ENCODE measurements around the gene LGALSL.

LGALSL gene

DNA sequence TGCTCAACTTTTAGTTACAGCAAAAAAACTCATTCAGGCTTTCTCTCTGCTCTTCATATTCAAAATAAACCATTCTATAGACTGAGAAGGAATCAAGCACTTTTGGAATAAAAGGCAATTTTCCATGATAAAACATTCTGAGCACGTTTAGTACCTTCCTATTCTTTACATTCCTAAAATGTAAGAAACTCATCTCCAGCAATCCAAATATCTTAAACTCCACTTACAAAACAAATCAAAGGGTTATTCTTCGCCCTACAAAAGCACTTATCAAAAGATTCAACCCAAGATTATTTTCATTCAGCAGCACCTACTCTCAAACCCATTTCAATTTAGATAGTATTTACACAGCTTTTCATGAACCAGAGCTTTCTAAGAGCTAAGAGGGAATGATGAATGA lies 2.9 kb upstream of the LGALSL start:
- TF ChIP-seq, protein P1, sequence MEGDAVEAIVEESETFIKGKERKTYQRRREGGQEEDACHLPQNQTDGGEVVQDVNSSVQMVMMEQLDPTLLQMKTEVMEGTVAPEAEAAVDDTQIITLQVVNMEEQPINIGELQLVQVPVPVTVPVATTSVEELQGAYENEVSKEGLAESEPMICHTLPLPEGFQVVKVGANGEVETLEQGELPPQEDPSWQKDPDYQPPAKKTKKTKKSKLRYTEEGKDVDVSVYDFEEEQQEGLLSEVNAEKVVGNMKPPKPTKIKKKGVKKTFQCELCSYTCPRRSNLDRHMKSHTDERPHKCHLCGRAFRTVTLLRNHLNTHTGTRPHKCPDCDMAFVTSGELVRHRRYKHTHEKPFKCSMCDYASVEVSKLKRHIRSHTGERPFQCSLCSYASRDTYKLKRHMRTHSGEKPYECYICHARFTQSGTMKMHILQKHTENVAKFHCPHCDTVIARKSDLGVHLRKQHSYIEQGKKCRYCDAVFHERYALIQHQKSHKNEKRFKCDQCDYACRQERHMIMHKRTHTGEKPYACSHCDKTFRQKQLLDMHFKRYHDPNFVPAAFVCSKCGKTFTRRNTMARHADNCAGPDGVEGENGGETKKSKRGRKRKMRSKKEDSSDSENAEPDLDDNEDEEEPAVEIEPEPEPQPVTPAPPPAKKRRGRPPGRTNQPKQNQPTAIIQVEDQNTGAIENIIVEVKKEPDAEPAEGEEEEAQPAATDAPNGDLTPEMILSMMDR (IDR thresholded peaks at IDR 0.05; ENCODE audit: low read depth, low read length): no peak
- no peak for DNase-seq (ENCODE audit: low read depth, low spot score)
- no peak overlapping the region for H3K4me3 ChIP-seq (ENCODE audit: low read depth, low read length)
- in situ Hi-C loops (cut with HindIII; ENCODE audit: low sequenced_read_pairs): no loop called here

DNA sequence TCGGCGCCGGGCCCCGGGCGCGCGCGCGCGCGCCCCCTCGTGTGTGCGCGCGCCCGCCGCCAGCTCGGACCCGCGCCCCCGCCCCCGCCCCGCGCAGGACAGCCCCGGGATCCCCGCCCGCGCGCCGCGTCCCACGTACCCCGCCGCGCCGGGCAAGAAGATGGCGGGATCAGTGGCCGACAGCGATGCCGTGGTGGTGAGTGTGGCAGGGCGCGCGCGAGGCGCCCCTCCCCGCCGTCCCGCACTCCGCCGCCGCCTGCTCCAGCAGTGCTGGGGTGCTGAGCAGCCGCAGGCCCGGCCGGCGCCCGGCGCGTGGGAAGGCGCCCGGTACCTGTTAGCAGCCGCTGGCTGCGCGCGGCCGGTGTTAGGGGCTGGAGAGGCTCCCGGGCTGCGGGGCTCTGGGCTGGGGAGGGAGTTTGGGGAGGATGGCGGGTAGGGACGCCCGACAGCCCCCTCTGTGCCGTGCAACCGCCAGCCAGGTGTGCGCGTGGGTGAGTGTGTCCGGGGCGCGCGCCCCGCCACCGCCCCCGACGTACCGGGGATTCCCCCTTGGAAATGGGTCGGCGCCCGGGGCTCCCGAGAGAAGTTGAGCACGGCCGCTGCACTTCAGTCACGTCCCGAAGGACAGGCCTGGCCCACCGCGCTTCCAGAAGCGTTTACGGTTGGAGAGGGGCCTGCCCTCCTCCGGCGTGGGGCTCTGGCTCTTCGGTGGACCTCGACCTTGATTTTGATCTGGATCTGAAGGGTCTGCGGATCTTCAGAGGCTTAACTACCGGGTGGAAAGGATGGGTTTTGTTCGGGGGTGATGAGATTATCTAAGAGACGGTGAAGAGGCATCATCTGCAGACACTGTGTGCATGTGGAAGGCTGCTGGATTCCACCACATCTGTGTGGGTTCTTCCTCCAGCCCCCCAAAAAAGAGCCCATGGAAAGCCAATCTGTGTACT lies 697 bp downstream of the LGALSL start:
- TF ChIP-seq, protein P1 (IDR thresholded peaks at IDR 0.05; ENCODE audit: low read depth, low read length): no peak
- peak; percentile 20 for DNase-seq (ENCODE audit: low read depth, low spot score)
- in situ Hi-C loops (cut with HindIII; ENCODE audit: low sequenced_read_pairs): no loop called here
- peak overlapping the region; percentile 45 for H3K4me3 ChIP-seq (ENCODE audit: low read depth, low read length)

- no peak for DNase-seq (ENCODE audit: low read depth, low spot score)
- TF ChIP-seq, protein P1 (IDR thresholded peaks at IDR 0.05; ENCODE audit: low read depth, low read length): no peak
- in situ Hi-C loops (cut with HindIII; ENCODE audit: low sequenced_read_pairs): no loop called here
- no peak overlapping the region for H3K4me3 ChIP-seq (ENCODE audit: low read depth, low read length)
Observed at GRCh38 chr2:64455545-64455944, 1.6 kb downstream of the LGALSL start.

GRCh38 chr2:64456293-64456692 lies 2.3 kb downstream of the LGALSL start:
- DNase-seq (ENCODE audit: low read depth, low spot score): no peak
- TF ChIP-seq, protein P1 (IDR thresholded peaks at IDR 0.05; ENCODE audit: low read depth, low read length): no peak
- H3K4me3 ChIP-seq (ENCODE audit: low read depth, low read length): no peak overlapping the region
- in situ Hi-C loops (cut with HindIII; ENCODE audit: low sequenced_read_pairs): no loop called here

DNA sequence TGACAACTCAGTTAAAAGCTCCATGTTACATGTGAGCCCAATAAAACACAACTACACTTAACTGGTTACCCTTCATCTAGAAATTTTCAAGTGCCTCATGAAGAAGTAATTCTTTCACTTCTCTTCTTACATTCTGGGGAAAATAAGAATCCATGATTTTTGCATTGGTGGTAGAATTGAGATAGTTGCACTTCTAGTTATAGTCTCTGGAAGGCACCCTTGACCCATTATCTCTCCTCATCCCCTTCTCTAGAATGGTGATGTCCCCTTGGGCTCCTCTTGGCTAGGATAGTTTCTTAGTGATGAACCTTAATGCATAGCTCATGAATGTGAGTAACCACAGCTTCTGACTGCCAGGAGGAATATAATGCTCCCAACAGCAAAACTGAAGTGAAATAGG lies 3.6 kb downstream of the LGALSL start:
- TF ChIP-seq, protein P1 (IDR thresholded peaks at IDR 0.05; ENCODE audit: low read depth, low read length): no peak
- no peak overlapping the region for H3K4me3 ChIP-seq (ENCODE audit: low read depth, low read length)
- in situ Hi-C loops (cut with HindIII; ENCODE audit: low sequenced_read_pairs): no loop called here
- DNase-seq (ENCODE audit: low read depth, low spot score): no peak

DNA sequence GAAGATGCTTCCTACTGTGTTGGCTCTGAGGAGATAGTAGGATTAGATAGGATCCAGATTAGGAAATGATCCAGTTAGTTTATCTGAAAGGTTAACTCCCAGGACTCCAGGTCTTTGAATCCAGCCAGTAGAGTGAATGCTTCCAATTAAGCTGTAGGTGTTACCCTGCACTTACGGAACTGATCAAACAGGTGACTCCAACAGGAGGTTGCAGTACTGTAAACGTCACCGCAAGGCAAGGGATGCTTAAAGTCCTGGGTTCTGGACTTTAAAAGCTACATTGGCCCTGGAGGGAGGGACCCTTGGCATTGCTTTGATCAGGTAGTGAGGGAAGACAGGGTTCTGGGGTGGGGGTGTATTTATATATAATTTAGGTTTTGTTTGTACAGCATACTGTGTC lies 5.6 kb downstream of the LGALSL start:
- no peak for DNase-seq (ENCODE audit: low read depth, low spot score)
- TF ChIP-seq, protein P1 (IDR thresholded peaks at IDR 0.05; ENCODE audit: low read depth, low read length): no peak
- in situ Hi-C loops (cut with HindIII; ENCODE audit: low sequenced_read_pairs): no loop called here
- H3K4me3 ChIP-seq (ENCODE audit: low read depth, low read length): no peak overlapping the region

Measured in astrocyte of the spinal cord (primary cell).